T-helper 2 cell (primary cell): Measurements from ENCODE around the gene IFI16.

Experiments used
- DNase-seq, 5 experiments: peaks; one replicate each; pipeline versions ENCODE4 v3.0.0 to v3.0.0-alpha.2; 2012 to 2022

Gene IFI16

DNA sequence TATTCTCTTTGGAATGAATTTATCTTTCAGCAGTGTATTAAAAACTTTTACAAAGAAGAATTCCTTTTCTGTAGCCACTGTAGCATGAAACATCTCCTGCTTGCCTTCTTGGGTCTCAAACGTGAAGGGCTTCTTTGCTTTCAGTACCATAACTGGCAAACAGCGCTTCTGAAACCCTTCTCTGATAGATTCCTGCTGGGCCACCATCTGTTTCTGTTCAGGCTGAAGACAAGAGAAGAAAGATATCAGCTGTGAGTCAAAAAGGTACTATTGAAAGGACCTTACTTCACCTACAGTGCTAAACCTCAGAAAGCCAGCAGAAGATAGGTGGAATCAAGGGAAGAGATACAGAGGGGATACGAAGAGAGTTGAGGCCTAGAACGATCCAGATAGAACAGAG is 56.4 kb downstream of the IFI16 start:
- no peak for DNase-seq

DNA sequence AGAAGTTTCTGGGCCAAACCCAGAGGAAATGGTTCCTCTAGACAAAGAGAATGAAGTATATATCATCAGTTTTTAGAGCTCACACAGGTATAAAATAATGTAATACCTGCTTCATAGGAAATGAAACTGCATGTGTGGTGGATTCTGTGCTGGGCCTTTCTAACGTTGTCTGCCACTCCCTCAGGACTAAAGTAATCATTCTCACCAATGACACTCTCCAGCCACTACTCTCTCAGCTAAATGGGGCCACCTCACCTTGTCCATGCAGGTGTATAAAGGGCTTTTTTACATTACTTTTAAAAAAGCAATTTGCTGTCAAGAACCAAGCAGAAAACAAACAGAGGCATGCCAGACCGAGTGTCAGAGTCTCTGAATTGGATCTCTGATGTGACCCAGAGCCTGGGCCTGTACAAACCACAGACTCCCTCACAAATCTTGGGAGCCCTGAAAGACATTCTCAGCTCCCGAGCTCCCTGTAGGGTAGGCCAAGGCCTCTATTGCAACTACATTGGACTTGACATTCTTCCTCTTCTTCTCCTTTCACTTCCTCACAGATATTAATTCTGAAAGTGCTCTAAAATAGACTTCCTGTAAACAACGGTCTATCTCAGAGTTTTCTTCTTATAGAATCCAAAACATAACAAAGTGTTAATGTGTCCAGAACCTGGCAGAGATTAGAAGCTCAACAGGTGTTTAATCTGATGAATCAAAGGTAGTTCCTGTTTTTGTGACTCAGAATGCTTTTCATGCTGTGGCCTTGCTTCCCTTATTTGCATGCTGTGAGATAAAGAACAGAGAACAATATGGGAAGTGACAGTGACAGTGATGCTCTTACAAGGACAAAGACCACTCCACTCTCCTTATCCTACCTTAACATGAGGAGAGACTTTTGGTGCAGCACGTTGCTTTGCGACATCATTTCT is 58.3 kb downstream of the IFI16 start:
- peak in 1 of 5 experiments; percentile 77 for DNase-seq

DNA sequence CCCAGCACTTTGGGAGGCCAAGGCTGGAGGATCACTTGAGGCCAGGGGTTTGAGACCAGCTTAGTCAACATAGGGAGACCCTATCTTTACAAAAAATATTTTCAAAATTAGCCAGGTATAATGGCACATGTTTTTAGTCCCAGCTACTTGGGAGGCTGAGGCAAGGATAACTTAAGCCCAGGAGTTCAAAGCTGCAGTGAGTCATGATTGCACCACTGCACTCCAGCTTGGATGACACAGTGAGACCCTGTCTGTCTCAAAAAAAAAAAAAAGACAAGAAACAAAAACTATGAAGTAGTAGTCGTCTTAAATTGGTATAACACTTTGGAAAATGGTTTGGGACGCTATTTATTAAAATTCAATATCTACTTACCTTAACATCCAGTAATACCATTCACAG is 59.2 kb downstream of the IFI16 start:
- no peak for DNase-seq

DNA sequence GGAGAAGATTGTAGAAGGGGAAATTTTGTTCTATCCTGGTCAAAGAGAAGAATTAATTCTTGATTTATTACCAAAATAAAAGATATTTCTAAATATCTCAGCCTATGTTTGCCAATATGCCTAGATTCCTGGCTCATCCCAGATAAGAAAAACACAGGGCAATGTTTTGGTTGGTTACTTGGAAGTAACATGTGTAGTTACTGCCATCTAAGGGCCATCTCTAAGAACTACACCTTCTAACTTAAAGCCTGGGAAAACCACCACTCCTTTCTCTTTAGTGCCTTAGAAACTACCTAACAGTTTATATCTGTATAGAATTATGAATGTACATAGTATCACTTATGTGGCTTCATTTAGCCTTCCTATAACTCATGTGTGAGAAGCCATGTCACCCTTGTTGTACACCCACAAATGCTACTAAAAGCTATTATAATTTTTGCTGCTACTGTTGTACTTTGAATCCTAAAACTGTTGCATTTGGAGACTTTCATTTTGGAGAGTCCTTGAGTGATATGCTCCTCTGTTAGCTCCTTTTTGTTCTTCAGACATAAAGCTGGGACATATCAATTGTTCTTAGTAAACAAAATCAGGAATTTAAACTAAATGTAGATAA is 62.4 kb downstream of the IFI16 start:
- DNase-seq = peak in 2 of 5 experiments; percentile 15 to 61

DNA sequence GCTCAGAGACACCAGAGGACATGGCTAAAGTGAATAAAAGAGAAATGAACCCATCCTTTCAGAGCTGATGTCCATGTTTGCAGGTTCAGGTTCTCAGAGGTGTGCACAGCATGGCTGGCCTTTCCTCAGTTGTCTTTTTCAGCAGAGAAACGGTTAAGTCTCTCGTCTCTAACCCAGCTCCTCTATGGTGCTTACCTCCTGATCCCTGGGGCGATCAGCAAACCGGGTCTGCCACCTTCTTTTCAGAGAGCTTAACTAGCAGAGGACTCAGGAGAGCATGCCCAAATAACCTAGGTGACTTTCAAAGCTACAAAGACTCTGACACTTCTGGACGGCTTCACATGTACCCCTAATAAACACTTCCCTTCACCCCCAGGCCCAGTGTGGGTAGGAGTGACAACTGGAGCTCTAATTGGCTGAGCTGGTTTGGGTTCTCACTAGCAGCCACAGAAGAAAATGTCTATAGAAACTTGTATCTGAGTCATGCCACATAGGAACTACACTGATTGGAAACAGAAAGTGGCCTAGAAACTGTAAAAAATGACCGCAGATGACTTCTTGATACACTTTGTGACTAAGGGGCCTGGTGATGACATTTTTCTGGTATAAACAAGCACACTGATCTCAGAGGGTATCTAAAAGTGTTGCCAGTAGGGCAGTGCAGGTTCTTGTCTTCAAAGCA is 66.9 kb downstream of the IFI16 start, which contains the start of gene AIM2:
AIM2 (minus strand) TSS at position 329 of the 682 bp plus-strand sequence. CDS start 3,267 bp downstream, outside the sequence.
- peak in 4 of 5 experiments; percentile 34 to 96 (median 73) for DNase-seq

DNA sequence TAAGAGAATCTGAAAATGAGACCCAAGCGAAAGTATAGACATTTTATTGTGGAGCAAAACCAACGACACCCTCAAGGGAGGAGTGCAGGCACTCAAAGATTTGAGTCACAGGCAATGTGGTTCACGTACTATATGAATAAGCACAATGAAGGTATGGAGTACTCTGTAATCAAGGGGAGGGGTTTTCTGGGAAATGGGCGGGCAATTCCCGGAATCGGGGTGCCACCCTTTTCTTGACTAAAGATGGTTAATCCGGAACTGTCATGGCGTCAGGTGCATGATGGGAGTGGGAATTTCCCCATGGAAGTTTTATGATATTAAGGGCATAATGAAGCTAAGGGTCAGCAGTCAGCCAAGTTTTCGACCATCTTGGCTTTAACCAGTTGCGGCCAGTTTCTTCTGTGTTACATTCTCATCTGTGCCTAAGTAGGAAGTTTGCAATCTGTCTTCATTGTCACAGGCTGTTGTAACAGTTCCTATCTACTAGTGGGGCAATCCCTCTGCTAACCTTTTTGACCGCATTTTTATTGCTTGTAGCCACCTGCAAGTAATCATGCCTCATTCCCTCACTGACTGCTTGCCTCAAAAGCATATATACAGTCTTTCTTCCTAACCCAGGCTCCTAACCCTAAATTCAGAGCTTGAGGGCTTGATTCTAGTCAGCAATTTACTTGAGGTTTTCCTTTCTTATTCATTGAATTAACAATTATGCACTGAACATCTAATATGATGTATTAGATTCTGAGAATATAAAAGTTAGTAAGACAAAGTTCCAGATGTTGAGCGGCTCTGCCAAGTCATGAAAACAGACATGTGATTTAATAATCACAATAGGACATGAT is 67.6 kb downstream of the IFI16 start:
- DNase-seq = peak in 4 of 5 experiments; percentile 51 to 98 (median 87)

DNA sequence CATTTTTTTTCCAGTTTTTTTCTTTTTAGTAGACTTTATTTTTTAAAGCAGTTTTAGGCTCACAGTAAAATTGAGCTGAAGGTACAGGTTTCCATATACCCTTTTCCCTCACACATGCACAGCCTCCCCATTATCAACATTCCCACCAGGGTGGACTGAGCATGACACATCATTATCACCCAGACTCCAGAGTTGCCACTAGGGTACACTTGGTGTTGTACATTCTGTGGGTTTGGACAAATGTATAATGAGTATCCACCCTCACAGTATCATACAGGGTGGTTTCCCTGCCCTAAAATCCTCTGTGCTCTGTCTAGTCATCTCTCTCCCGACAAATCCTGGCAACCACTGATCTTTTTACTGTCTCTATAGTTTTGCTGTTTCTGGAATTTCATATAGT is 69.8 kb downstream of the IFI16 start:
- no peak for DNase-seq

DNA sequence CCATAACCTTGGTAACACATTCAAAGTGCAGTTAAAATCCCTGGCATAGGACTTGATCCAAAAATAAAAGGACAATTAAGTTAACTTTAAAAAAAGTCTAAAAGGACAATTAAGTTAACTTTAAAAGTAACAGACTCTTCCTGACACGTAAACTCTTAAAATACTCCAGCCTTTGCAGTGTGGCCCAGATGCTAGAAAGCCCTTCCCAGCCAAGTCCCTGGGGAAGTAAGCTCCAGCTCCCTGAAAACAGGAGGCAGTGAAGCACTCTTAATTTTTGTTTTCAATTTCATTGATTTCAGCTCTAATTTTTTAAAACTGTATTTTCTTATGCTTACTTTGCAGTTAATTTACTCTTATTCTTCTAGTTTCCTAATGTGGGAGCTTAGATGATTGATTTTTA is 71.9 kb downstream of the IFI16 start:
- no peak for DNase-seq

DNA sequence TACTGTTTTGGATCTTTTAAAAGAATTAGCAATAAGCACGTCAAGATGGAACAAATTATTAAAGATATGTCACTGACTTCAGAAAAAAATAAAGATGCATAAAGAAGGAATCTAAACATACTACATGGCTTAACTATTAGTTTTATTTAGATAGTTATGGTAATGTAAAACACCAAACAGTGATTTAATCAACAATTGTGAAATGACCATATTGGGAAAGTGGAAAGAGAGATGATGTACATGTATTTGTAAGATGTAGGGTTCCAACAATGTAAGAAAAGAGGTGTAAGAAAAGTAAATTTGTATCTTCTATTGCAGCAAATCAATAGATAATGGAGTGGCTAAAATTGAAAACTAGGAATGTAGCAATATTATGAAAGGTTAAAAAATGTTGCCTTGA is 73.3 kb downstream of the IFI16 start:
- DNase-seq = no peak

DNA sequence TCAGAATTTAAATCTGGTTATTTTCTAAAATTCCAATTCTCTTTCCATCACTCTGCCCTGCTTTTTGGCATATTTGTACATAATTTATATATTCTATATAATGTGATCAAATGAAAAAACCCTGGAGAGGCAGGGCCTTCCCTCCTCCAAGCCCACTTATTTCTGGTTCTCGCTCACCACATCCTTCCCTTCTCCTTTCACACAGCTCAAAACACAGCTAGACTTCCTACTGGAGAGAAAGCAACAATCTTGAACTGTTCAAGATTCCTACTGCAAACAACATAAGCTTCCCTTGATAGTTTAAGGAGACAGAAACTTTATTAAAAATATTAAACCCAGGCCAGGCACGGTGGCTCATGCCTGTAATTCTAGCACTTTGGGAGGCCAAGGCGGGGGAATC is 74.4 kb downstream of the IFI16 start:
- no peak for DNase-seq

DNA sequence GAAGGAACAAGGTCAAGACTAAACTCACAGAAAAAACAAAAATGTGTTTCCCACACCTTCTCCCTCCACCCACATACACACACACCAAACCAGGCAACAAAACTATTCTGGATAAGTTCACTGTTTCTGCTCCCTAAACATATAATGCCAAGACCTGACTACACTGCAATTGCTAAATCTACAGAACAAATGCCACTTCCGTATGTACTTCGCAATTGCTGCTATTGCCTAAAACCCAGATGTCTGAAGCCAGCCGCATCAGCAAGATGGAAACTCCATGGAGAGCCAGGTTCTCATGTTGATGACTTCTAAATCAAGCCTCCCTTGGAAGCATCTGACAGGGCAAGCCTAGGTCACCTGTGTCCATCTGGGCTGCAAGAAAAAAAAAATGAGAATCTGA is 75.2 kb downstream of the IFI16 start:
- DNase-seq = no peak

DNA sequence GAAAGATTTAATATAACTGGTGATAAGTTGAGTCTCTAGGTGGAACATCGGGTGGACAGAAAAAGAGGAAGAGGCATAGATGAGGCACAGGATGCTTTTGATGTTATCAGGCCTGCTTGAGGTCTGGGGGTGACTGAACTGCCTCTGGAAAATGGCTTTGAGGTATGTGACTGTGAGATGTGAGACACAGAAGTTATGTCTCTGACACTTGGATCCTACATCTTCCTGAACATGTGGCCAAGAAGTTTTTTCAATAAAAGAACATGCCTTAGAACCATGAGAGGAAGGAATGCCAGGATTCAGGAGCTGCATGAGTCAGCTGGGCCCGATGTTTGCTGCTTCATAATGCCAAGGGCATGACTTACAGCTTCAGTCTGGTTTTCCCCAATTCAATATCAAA is 78.3 kb downstream of the IFI16 start:
- peak in 1 of 5 experiments; percentile 44 for DNase-seq

DNA sequence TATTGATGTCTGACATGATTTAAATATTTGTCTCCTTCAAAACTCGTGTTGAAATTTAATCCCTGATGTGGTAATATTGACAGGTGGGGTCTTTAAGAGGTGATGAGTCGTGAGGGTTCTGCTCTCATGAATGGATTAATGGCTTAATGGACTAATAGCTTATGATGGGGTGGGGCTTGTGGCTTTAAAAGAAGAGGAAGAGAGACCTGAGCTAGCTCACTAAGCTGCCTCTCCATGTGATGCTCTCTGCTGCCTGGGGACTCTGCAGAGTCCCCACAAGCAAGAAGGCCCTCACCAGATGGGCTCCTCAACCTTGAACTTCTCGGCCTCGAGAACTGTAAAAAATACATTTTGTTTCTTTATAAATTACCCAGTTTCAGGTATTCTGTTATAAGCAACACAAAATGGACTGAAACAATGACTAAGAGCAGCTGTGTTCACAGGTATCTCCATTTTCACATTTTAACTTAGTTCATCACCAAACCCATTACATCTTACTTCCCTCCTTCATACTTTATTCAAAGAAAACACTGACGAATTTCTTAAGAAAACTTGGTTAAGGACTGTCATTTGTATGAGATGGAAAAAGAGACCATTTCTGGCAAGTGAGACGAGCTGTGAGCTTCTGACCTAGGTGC is 79.0 kb downstream of the IFI16 start:
- DNase-seq = no peak

DNA sequence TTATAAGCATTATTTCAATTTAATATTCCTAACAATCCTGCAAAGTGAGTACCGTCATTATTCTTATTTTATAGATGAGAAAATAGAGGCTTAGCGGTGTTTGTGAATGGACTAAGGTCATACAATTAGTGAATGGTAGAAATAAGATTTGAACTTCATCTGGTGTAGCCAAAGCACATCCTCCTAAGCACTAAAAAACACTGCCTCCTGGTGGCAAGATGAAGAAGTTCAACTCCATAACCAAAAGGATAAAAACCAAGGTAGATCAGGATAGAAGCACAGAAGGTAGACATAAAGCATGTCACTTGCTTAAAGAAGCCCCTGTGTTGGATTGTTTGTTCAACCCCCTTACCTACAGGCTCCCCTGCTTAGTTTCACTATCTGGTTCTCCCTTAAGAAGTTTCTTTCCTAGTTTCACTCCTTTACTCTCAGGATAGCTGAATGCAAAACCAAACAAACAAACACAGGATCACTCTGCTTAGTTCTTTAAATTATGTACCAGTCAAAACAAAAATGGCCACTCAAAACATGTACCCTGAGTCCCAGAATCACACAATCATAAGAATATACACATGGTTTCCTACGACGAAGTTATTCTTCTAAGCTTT is 79.6 kb downstream of the IFI16 start:
- peak in 1 of 5 experiments; percentile 60 for DNase-seq

DNA sequence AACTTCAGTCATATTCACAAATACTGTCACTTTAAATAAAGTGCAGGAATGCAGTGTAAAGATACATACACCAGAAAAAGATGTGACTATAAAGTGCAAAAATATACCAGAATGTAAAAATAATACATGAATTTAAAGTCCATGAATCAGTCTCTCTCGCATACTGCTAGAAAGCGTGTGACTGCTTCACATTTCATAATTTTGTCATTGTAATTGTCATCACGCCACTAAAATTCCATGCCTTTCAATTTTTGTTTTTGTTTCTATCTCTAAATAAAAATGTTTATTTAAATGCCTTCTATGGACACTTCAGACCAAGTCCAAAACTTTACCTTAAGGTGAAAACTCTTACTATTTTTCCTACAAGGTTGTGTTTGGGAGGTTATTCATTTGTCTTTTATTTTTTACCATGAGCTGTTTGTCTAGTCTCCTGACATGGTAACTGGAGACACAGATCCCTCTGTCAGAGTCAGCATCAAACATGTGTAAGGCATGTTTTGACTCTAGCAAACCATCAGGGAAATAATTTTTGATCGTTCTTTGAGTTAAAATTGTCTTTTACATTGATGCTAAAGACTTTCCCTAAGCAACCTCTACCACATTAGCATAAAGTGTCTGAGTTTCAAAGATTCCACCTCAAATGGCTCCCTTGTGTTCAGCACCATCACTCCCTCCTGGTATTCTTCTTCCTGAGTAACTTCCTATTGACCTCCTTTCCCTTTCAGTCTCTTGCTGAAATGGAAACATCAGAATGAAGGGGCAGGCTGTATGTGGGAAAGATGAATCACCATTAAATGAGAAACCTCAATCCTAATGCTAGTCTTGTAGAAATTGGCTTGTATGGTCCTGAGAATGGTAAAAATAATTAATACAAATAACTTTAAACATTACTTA is 80.8 kb downstream of the IFI16 start:
- no peak for DNase-seq

DNA sequence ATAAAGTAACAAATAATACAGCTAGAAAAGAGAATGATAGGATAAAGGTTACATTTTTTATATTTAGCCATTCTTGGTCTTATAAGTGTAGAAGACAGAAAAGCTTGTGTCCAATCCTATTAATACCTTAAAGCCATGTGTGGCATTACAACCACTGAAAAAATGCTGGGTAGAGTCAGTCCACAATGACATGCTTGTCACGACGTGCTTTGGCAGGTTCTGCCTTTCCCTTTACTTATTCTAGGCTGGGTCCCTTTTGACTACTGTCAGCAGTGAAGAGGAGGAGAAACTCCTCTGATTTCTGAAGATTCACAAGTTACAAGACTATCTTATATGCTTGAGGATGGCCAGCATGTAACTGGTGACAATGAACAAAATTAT is 81.5 kb downstream of the IFI16 start:
- DNase-seq = no peak

DNA sequence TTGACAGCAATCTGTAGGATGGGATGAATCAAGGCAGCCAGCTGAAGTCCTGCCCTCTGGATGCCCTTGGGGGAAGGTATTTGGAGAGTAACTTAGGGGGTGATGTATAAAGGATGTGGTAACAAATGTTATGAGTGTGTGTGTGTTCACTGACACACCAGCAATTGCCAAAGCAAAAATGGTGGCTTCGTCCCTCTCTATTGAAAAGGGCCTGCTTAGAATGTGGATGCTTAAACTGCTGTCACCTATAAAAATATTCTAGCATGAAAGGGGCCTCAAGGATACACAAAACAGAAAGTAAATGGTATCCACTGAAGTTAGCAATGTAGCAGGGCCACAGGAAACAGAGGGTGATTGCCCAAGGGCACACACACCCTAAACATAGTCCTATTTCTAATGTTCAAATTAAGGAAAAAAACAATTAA is 81.9 kb downstream of the IFI16 start:
- DNase-seq = peak in 1 of 5 experiments; percentile 72

DNA sequence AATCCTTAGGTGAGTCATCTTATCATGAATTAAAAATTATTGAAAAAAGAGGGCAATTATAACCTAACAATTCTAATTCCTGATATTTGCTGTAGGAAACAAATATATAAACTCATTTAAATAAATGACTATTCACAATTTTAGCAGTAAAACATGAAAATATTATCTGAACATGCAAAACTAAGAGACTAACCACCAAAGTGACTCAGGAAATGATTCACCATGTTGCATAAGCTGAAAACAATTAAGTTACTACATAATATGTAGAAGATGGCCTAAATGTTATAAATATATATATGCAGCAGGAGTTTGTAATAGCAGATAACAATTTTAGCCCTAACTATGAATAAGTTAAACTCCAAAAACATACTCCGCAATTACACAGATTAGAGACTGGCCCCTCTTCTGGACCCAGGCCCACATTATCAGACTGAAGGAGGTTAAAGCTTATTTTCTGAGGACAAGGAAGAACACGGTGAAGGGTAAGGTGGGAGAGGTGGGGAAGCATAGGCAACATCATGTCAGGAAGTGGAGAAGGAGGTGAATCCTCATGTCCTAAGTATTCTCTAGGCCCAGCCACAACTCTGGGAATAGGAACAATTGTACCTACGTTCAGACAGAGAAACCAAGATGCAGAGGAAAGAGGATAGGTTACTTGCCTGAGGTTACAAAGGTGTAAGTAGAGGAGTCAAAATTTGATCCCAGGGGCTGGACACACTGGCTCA is 82.5 kb downstream of the IFI16 start:
- no peak for DNase-seq

DNA sequence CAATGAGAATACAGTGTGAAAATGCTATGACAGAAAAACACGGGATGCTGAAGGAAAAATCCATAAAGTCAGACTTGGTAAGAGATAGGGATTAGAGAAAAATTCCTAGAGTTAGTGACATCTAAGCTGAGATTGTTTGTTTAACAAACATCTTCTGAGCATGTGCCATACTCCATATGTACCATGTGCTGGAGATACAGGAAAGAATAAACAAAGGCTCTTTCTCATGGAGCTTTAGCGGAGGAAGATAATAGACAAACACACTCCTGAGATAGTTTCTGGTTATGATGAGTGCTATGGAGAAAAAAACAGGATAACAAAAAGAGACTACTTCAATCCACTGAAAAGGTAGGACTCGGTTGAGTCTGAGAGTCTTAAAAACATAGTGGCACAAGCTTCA is 88.9 kb downstream of the IFI16 start:
- no peak for DNase-seq

DNA sequence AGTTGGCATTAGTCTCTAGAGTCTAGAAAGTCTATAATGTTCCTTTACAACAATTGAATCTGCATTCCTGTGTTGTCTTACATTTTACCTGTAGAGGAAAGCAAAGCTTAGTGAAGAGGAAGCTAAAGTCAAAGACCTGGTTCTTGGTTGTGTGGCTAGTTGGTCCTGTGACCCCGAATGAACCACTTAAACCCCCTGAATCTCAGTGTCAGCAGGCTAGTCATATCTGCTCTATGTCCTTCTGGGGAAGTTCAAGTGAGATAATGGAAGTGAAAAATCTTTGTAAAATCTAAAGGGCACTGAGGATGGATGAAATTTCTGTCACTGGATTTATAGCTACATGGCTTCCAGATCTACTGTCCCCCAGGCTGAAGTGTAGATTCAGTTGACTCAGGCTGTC is 90.9 kb downstream of the IFI16 start:
- no peak for DNase-seq
